Ovary (tissue), 10 donors: ENCODE results near the gene GAPDH. TPM values are rescaled to one million over a fixed set of nuclear protein-coding genes. Genes with fewer than 3 reads are reported as not detected.
"Not testable (repeated sequence)": the region's sequence is repeated elsewhere in the genome, so short reads cannot be mapped to it uniquely, and the experiment has no call there.

ENCODE experiments used
- DNase-seq, 5 donors: peaks; one replicate each; pipeline ENCODE4 v3.0.0-alpha.2; 2019 to 2020
- H3K27ac ChIP-seq, 2 donors: fragments of 200-600 bp; one replicate each; pipeline versions ENCODE4 v1.5.1 to v1.8.0; 2019 to 2022
- H3K27me3 ChIP-seq: fragments of 200-600 bp; one replicate; pipeline ENCODE4 v1.8.0; 2022
- H3K36me3 ChIP-seq: fragments of 200-600 bp; sonication (generic); one replicate; pipeline ENCODE4 v1.5.1; 2019
- H3K4me1 ChIP-seq: one replicate; pipeline ENCODE4 v1.8.1; 2013; ENCODE audit warnings: mild to moderate bottlenecking, moderate library complexity; ENCODE audit not compliant: insufficient read depth
- H3K4me3 ChIP-seq: fragments of 200-600 bp; sonication (generic); one replicate; pipeline ENCODE4 v1.5.1; 2017
- H3K9me3 ChIP-seq, 2 donors: fragments of 200-600 bp in 1 of 2; sonication (generic) in 1 of 2; one replicate each; pipeline versions ENCODE4 v1.5.1 to v1.8.1; 2013 to 2019; ENCODE audit warnings: mild to moderate bottlenecking in 1 of 2, moderate library complexity in 1 of 2
- CTCF ChIP-seq, 3 donors: fragments of 450-650 bp in 2 of 3; fragments of 200-600 bp in 1 of 3; IDR thresholded peaks; one replicate each; pipeline versions ENCODE4 v1.5.1 to v1.8.0; 2016 to 2022; ENCODE audit warnings: antibody characterized with exemption in 3 of 3, mild to moderate bottlenecking in 1 of 3
- EP300 ChIP-seq: sonication (generic); formaldehyde crosslinking; IDR thresholded peaks from one replicate; pipeline ENCODE4 v1.6.1; 2017; ENCODE audit warnings: antibody characterized with exemption
- POLR2A ChIP-seq: fragments of 450-650 bp; IDR thresholded peaks from one replicate; pipeline ENCODE4 v1.6.1; 2017; ENCODE audit warnings: antibody characterized with exemption, mild to moderate bottlenecking, moderate library complexity
- WGBS, 3 donors: extraction: QIAGEN DNeasy Blood & Tissue Kit in 1 of 3; methylation state at CpG; one replicate each; pipeline versions ENCODE4 v1.1.5 to v1.1.7; 2013 to 2017; 5-methylcytosine and 5-hydroxymethylcytosine counted together
- intact Hi-C, 4 donors: fragments of 100-400 bp; cut with DNase I; formaldehyde crosslinking; loops; one replicate each; pipeline versions ENCODE4 v1.11.0 to v1.15.1; 2022 to 2023
- long read RNA-seq, 3 donors: library from polyadenylated mRNA in 2 of 3; unstranded in 2 of 3; transcript quantifications; one replicate each; pipeline ENCODE4 v2.0.0 and lab custom pipeline, GENCODE V29; 2021 to 2026
- polyA plus RNA-seq, 2 donors: library from polyadenylated mRNA; stranded (reverse); fragments of 200-250 nt in 1 of 2; fragments of 350-450 nt in 1 of 2; fragmentation: Illumina TruSeq in 1 of 2; extraction: RNeasy Lipid Tissue Mini Kit (QIAGEN cat#74804) in 1 of 2; gene quantifications; one replicate each; pipeline ENCODE4 v1.2.3, GENCODE V29; 2013 to 2014
- total RNA-seq, 7 donors: library from RNA; depleted of rRNA in 2 of 7; stranded (reverse); fragments of >200 nt in 2 of 7; fragmentation: NEBNext Ultra II Directional in 3 of 7; extraction: Animal tissue kit (Norgen Biotek cat#: 25700) in 3 of 7; gene quantifications; one replicate each; pipeline versions ENCODE4 v1.1.0 to v1.2.4, GENCODE V29; 2016 to 2023
- donor health status: DM: no; HTN: no; CAD: no; lungs with moderate emphysema.
- donor health status: DM: no; HTN: no; CAD: no.
- donor health status: Bipolar disorder and iron deficiency.
- donor health status: DM: yes; HTN: yes; CAD: no.
- donor health status: DM: no; HTN: no; CAD: no.
- donor health status: DM: yes; HTN: yes; CAD: no.

GAPDH gene
- total RNA-seq = 1,000 to 10,000 TPM in 5 of 7 donors, 100 to 1,000 TPM in 2; 661 to 1,442 (median 1,249) TPM
- 1,000 to 10,000 TPM; 1,086 to 1,247 TPM for polyA plus RNA-seq
- long read RNA-seq, donor 1, transcript GAPDH-201 (9 exons, 1,875 nt) = major isoform, 3,845 of 4,109 reads
- long read RNA-seq, donor 1, transcript GAPDH-204 (8 exons, 1,256 nt) = minor isoform, 77 of 4,109 reads
- long read RNA-seq, donor 1, transcript GAPDH-205 (9 exons, 1,348 nt) = minor isoform, 7 of 4,109 reads
- long read RNA-seq, donor 1, partial matches to known transcripts = 121 of 4,109 reads
- long read RNA-seq, donor 1, other reads (novel, unspliced or antisense) = 53 of 4,109 reads
- long read RNA-seq, donor 2, transcript GAPDH-204 (8 exons, 1,256 nt) = minor isoform, 69 of 1,850 reads
- long read RNA-seq, donor 2, transcript GAPDH-201 (9 exons, 1,875 nt) = major isoform, 1,171 of 1,850 reads
- long read RNA-seq, donor 2, partial matches to known transcripts = 550 of 1,850 reads
- long read RNA-seq, donor 2, other reads (novel, unspliced or antisense) = 52 of 1,850 reads
- long read RNA-seq, donor 3, transcript GAPDH-204 (8 exons, 1,256 nt) = minor isoform, 20 of 1,603 reads
- long read RNA-seq, donor 3, transcript GAPDH-201 (9 exons, 1,875 nt) = major isoform, 1,468 of 1,603 reads
- long read RNA-seq, donor 3, partial matches to known transcripts = 81 of 1,603 reads
- long read RNA-seq, donor 3, other reads (novel, unspliced or antisense) = 28 of 1,603 reads

- peak in 1 of 3 donors; percentile 37 for TF ChIP-seq CTCF (IDR thresholded peaks at IDR 0.05)
- peak; percentile 97 for TF ChIP-seq POLR2A
- no peak for TF ChIP-seq EP300
- Histone ChIP-seq H3K9me3 (no peaks in the 10 kb centered on the region), H3K27ac (peak within 1 kb of the TSS; percentile 93 to 96), H3K36me3 (no peaks in the 10 kb centered on the region), H3K27me3 (no peaks in the 10 kb centered on the region), H3K4me3 (peak within 1 kb of the TSS; percentile 62), H3K4me1 (peaks cover 14% of the 10 kb centered on the region)
- WGBS, 3 donors = 0 to 1% (median 0%) methylated on average over 54 to 62 of the region's 62 CpGs
- intact Hi-C loops = loop anchor here in 2 of 4 donors (5.0 to 10.0 kb wide), 2 partner anchors 112 to 209 kb away; no protein-coding TSS in a partner anchor
- DNase-seq = peak; percentile 91 to 94 (median 93)
Observed at GRCh38 chr12:6533923-6534694, at the start of gene GAPDH. GAPDH (plus strand) TSS chr12:6534517; CDS start chr12:6534833, 316 bp downstream.

GRCh38 chr12:6488240-6488639 lies 46.1 kb upstream of the GAPDH start:
- TF ChIP-seq CTCF (IDR thresholded peaks at IDR 0.05) (no peak), POLR2A (no peak), EP300 (no peak)
- WGBS, 3 donors = 59 to 86% (median 83%) methylated on average over 1 of the region's 1 CpG
- intact Hi-C loops = no loop called here
- no peaks in the 10 kb centered on the region for H3K36me3 ChIP-seq
- H3K4me1 ChIP-seq = peaks cover 4% of the 10 kb centered on the region
- H3K27me3 ChIP-seq = no peaks in the 10 kb centered on the region
- H3K4me3 ChIP-seq = no peak overlapping the region
- no peak for DNase-seq
- H3K9me3 ChIP-seq = no peaks in the 10 kb centered on the region
- H3K27ac ChIP-seq = no peak overlapping the region

GRCh38 chr12:6489449-6489848 lies 44.9 kb upstream of the GAPDH start:
- WGBS, 3 donors = 57 to 73% (median 59%) methylated on average over 4 of the region's 4 CpGs
- DNase-seq = no peak
- intact Hi-C loops = no loop called here
- Histone ChIP-seq H3K4me3 (no peak overlapping the region), H3K27ac (no peak overlapping the region), H3K9me3 (no peaks in the 10 kb centered on the region), H3K36me3 (no peaks in the 10 kb centered on the region), H3K4me1 (peaks cover 4% of the 10 kb centered on the region), H3K27me3 (no peaks in the 10 kb centered on the region)
- TF ChIP-seq CTCF (IDR thresholded peaks at IDR 0.05) = no peak
- TF ChIP-seq EP300 = no peak
- TF ChIP-seq POLR2A = no peak

GRCh38 chr12:6490673-6491072 lies 43.6 kb upstream of the GAPDH start:
- H3K4me3 ChIP-seq, H3K27me3 ChIP-seq, H3K4me1 ChIP-seq, DNase-seq, H3K27ac ChIP-seq, H3K36me3 ChIP-seq, H3K9me3 ChIP-seq, intact Hi-C loops: not testable (repeated sequence)
- 95 to 100% (median 98%) methylated on average over 1 of the region's 1 CpG for WGBS, 3 donors
